ENCODE results near the gene TNN.
"Not testable (repeated sequence)": the region's sequence is repeated elsewhere in the genome, so short reads cannot be mapped to it uniquely, and the experiment has no call there.

The TNN gene

GRCh38 chr1:175067362-175068106 lies at the start of gene TNN:
TSS of gene TNN (plus strand) at chr1:175067833. CDS start at chr1:175077419, 9,586 bp downstream.
- DNase-seq (ENCODE audit: low read depth), result no peak

GRCh38 chr1:175019524-175019923 lies 48.1 kb upstream of the TNN start:
- DNase-seq (ENCODE audit: low read depth), result no peak

- peak; percentile 98 for DNase-seq (ENCODE audit: low read depth)
These were observed 44.4 kb upstream of the TNN start, which contains the start of gene MRPS14 for GRCh38 chr1:175023043-175023921. TSS of gene MRPS14 (minus strand) at chr1:175023425. CDS start at chr1:175023408, 17 bp downstream.

- not testable (repeated sequence) for DNase-seq (ENCODE audit: low read depth)
These were observed 43.8 kb upstream of the TNN start for GRCh38 chr1:175023922-175024242.

- no peak for DNase-seq (ENCODE audit: low read depth)
These were observed 42.9 kb upstream of the TNN start for GRCh38 chr1:175024773-175025172.

GRCh38 chr1:175033953-175034352 lies 33.7 kb upstream of the TNN start:
- no peak for DNase-seq (ENCODE audit: low read depth)

- no peak for DNase-seq (ENCODE audit: low read depth)
These were observed 32.9 kb upstream of the TNN start for GRCh38 chr1:175034775-175035174.

- no peak for DNase-seq (ENCODE audit: low read depth)
These were observed 31.8 kb upstream of the TNN start for GRCh38 chr1:175035865-175036264.

- no peak for DNase-seq (ENCODE audit: low read depth)
These were observed 31.2 kb upstream of the TNN start for GRCh38 chr1:175036476-175036875.

GRCh38 chr1:175037416-175037815 lies 30.2 kb upstream of the TNN start:
- DNase-seq (ENCODE audit: low read depth), result no peak

- no peak for DNase-seq (ENCODE audit: low read depth)
These were observed 27.2 kb upstream of the TNN start for GRCh38 chr1:175040324-175040879.

- DNase-seq (ENCODE audit: low read depth), result no peak
These were observed 25.0 kb upstream of the TNN start for GRCh38 chr1:175042650-175043049.

GRCh38 chr1:175043824-175044223 lies 23.8 kb upstream of the TNN start:
- no peak for DNase-seq (ENCODE audit: low read depth)

GRCh38 chr1:175044591-175044990 lies 23.0 kb upstream of the TNN start:
- DNase-seq (ENCODE audit: low read depth), result not testable (repeated sequence)

- DNase-seq (ENCODE audit: low read depth), result no peak
These were observed 22.5 kb upstream of the TNN start for GRCh38 chr1:175045097-175045496.

GRCh38 chr1:175045519-175045918 lies 22.1 kb upstream of the TNN start:
- DNase-seq (ENCODE audit: low read depth), result no peak

GRCh38 chr1:175050992-175051391 lies 16.6 kb upstream of the TNN start:
- DNase-seq (ENCODE audit: low read depth), result no peak

- DNase-seq (ENCODE audit: low read depth), result no peak
These were observed 12.9 kb upstream of the TNN start for GRCh38 chr1:175054736-175055135.

GRCh38 chr1:175062339-175062738 lies 5.3 kb upstream of the TNN start:
- no peak for DNase-seq (ENCODE audit: low read depth)

GRCh38 chr1:175062858-175063257 lies 4.8 kb upstream of the TNN start:
- DNase-seq (ENCODE audit: low read depth), result no peak

- DNase-seq (ENCODE audit: low read depth), result no peak
These were observed 3.2 kb downstream of the TNN start for GRCh38 chr1:175070818-175071217.

GRCh38 chr1:175071276-175071943 lies 3.8 kb downstream of the TNN start:
- no peak for DNase-seq (ENCODE audit: low read depth)
